HepG2 (cell line): ENCODE measurements around the gene UQCR11. TPM values are rescaled to one million over a fixed set of nuclear protein-coding genes. Genes with fewer than 3 reads are reported as not detected.
A peak's percentile ranks its signal among the peaks of the same experiment; 100 is the strongest.

Experiments used
- KDM2A ChIP-seq: sonication (generic); formaldehyde crosslinking; IDR thresholded peaks from 2 replicates; pipeline ENCODE4 v1.4.0; 2020; ENCODE audit warnings: low read depth, missing genetic modification reagents, borderline replicate concordance
- KLF16 ChIP-seq, 2 experiments: sonication (generic) in 1 of 2; formaldehyde crosslinking in 1 of 2; IDR thresholded peaks; 2 replicates each; pipeline versions ENCODE4 v1.6.1 to v1.8.0; 2016 to 2023; ENCODE audit warnings: missing genetic modification reagents in 2 of 2, missing compliant biosample characterization in 1 of 2
- KMT2B ChIP-seq: IDR thresholded peaks from 2 replicates; pipeline ENCODE4 v1.6.1; 2016; ENCODE audit warnings: missing genetic modification reagents, missing compliant biosample characterization
- NFE2L1 ChIP-seq: sonication (generic); formaldehyde crosslinking; IDR thresholded peaks from 2 replicates; pipeline ENCODE4 v1.4.0; 2020; ENCODE audit warnings: missing genetic modification reagents, mild to moderate bottlenecking, borderline replicate concordance
- NFYB ChIP-seq: sonication (generic); formaldehyde crosslinking; IDR thresholded peaks from 2 replicates; pipeline ENCODE4 v1.4.0; 2020; ENCODE audit warnings: missing genetic modification reagents
- NPAS2 ChIP-seq: sonication (generic); formaldehyde crosslinking; IDR thresholded peaks from 2 replicates; pipeline ENCODE4 v1.8.0; 2022; ENCODE audit warnings: mild to moderate bottlenecking, missing genetic modification reagents, borderline replicate concordance
- PITX1 ChIP-seq: sonication (generic); formaldehyde crosslinking; IDR thresholded peaks from 2 replicates; pipeline ENCODE4 v1.5.1; 2020; ENCODE audit warnings: mild to moderate bottlenecking, missing genetic modification reagents
- RFXAP ChIP-seq: sonication (generic); formaldehyde crosslinking; IDR thresholded peaks from 2 replicates; pipeline ENCODE4 v1.4.0; 2020; ENCODE audit warnings: missing genetic modification reagents, borderline replicate concordance
- TOE1 ChIP-seq: sonication (generic); formaldehyde crosslinking; IDR thresholded peaks from 2 replicates; pipeline ENCODE4 v1.4.0; 2020; ENCODE audit warnings: mild to moderate bottlenecking, missing genetic modification reagents
- ZC3H13 ChIP-seq: sonication (generic); formaldehyde crosslinking; IDR thresholded peaks from 2 replicates; pipeline ENCODE4 v1.8.1; 2023; ENCODE audit warnings: mild to moderate bottlenecking, missing genetic modification reagents, moderate library complexity
- ZNF577 ChIP-seq: sonication (generic); formaldehyde crosslinking; IDR thresholded peaks from 2 replicates; pipeline ENCODE4 v1.4.0; 2020; ENCODE audit warnings: mild to moderate bottlenecking, low read depth, missing genetic modification reagents, borderline replicate concordance
- ZNF75D ChIP-seq: sonication (generic); formaldehyde crosslinking; IDR thresholded peaks from 2 replicates; pipeline ENCODE4 v1.8.1; 2023; ENCODE audit warnings: missing genetic modification reagents, mild to moderate bottlenecking, borderline replicate concordance
- polyA plus RNA-seq, 8 experiments: library from polyadenylated mRNA; depleted of rRNA in 3 of 8; stranded (reverse) in 7 of 8; unstranded in 1 of 8; fragments of >200 nt; fragmentation: Illumina TruSeq in 4 of 8; extraction: Trizol in 4 of 8; gene quantifications; 2 replicates each; pipeline versions ENCODE4 v1.2.1 to v1.2.3, GENCODE V29; 2011 to 2016; ENCODE audit warnings: low read depth in 4 of 8, missing spikeins in 1 of 8, mixed read lengths in 1 of 8; ENCODE audit not compliant: insufficient read depth in 1 of 8
- total RNA-seq, 5 experiments: library from RNA; depleted of rRNA; stranded (reverse); fragments of >200 nt; fragmentation: Illumina TruSeq; extraction: Trizol; gene quantifications; 2 replicates each; pipeline ENCODE4 v1.2.3, GENCODE V29; 2016; ENCODE audit warnings: low read depth in 1 of 5
- TF ChIP-seq, protein P1 (sequence below): sonication (generic); formaldehyde crosslinking; IDR thresholded peaks from 2 replicates; pipeline ENCODE4 v1.8.0; 2022; ENCODE audit warnings: low read depth, missing genetic modification reagents
- TF ChIP-seq, protein P2 (sequence below): sonication (generic); formaldehyde crosslinking; IDR thresholded peaks from 2 replicates; pipeline ENCODE4 v1.9.0; 2021; ENCODE audit warnings: mild to moderate bottlenecking, missing genetic modification reagents
- TF ChIP-seq, protein P3 (sequence below): sonication (generic); formaldehyde crosslinking; conservative IDR thresholded peaks from 2 replicates; pipeline ENCODE4 v1.4.0; 2020; ENCODE audit warnings: missing genetic modification reagents
- TF ChIP-seq, protein P4 (sequence below): sonication (generic); formaldehyde crosslinking; IDR thresholded peaks from 2 replicates; pipeline ENCODE4 v1.4.0; 2020; ENCODE audit warnings: missing genetic modification reagents
- TF ChIP-seq, protein P5 (sequence below): sonication (generic); formaldehyde crosslinking; IDR thresholded peaks from 2 replicates; pipeline ENCODE4 v1.4.0; 2020; ENCODE audit warnings: missing genetic modification reagents

The UQCR11 gene
- total and polyA plus RNA-seq, 2 of the 13 experiments (the other 11 are each of a cell fraction or from before 2014, with no cell fraction given) = 125 to 214 TPM

DNA sequence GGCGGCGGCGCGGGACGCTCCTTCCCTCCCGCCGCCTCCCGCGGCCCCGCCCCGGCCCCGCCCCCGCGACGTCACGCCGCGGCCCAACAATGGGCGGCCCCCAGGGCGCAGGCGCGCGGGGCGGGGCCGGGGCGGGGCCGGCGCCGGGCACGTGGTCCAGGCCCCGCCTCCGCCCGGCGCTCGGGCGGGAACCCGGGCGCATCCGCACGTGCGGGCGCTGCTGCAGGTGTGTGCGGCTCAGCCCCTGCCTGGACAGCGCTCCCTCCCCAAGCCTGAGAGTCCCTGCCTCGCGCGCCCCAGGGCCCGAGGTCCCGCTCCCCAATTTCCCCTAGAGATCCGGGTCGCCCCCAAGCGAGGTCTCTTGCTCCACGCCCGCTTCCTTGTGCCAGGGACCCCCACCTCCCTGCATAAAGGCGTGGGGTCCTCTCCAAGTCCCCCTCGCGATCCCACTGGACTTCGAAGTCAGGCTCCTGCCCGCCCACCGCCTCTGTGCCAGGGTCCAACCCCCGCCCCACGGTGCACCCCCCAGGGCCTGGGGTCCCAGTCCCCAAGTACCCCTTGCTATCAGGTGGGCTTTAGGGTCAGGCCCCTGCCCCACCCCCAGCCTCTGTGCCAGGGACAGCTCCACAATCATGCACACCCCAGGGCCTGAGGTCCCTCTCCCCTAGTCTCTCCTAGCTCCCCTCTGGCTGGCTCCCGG lies 36.8 kb downstream of the UQCR11 start, which contains the start of gene MEX3D (continued):
- TF ChIP-seq TOE1 = no peak
- TF ChIP-seq NFYB (CRISPR knock-in tag) = no peak
- TF ChIP-seq, protein P1, sequence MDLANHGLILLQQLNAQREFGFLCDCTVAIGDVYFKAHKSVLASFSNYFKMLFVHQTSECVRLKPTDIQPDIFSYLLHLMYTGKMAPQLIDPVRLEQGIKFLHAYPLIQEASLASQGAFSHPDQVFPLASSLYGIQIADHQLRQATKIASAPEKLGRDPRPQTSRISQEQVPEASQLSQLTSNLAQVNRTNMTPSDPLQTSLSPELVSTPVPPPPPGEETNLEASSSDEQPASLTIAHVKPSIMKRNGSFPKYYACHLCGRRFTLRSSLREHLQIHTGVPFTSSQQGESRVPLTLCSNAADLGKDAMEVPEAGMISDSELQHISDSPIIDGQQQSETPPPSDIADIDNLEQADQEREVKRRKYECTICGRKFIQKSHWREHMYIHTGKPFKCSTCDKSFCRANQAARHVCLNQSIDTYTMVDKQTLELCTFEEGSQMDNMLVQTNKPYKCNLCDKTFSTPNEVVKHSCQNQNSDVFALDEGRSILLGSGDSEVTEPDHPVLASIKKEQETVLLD (CRISPR knock-in tag) = peak; percentile 60; the same call in 1 of the 2 replicates
- TF ChIP-seq NFE2L1 (CRISPR knock-in tag) = no peak
- no peak for TF ChIP-seq PITX1
- no peak for TF ChIP-seq KDM2A (CRISPR knock-in tag)
- TF ChIP-seq KLF16 (CRISPR knock-in tag; IDR thresholded peaks at IDR 0.05) = 0 out of 4 replicates have a peak, but pooled peaks of 1 of the 2 experiments have one; percentile 45
- TF ChIP-seq KMT2B (CRISPR knock-in tag) = no peak
- TF ChIP-seq ZC3H13 (CRISPR knock-in tag) = peak; percentile 67; the same call in 1 of the 2 replicates
- peak; percentile 50; the same call in 1 of the 2 replicates for TF ChIP-seq RFXAP (CRISPR knock-in tag)
- TF ChIP-seq, protein P2, sequence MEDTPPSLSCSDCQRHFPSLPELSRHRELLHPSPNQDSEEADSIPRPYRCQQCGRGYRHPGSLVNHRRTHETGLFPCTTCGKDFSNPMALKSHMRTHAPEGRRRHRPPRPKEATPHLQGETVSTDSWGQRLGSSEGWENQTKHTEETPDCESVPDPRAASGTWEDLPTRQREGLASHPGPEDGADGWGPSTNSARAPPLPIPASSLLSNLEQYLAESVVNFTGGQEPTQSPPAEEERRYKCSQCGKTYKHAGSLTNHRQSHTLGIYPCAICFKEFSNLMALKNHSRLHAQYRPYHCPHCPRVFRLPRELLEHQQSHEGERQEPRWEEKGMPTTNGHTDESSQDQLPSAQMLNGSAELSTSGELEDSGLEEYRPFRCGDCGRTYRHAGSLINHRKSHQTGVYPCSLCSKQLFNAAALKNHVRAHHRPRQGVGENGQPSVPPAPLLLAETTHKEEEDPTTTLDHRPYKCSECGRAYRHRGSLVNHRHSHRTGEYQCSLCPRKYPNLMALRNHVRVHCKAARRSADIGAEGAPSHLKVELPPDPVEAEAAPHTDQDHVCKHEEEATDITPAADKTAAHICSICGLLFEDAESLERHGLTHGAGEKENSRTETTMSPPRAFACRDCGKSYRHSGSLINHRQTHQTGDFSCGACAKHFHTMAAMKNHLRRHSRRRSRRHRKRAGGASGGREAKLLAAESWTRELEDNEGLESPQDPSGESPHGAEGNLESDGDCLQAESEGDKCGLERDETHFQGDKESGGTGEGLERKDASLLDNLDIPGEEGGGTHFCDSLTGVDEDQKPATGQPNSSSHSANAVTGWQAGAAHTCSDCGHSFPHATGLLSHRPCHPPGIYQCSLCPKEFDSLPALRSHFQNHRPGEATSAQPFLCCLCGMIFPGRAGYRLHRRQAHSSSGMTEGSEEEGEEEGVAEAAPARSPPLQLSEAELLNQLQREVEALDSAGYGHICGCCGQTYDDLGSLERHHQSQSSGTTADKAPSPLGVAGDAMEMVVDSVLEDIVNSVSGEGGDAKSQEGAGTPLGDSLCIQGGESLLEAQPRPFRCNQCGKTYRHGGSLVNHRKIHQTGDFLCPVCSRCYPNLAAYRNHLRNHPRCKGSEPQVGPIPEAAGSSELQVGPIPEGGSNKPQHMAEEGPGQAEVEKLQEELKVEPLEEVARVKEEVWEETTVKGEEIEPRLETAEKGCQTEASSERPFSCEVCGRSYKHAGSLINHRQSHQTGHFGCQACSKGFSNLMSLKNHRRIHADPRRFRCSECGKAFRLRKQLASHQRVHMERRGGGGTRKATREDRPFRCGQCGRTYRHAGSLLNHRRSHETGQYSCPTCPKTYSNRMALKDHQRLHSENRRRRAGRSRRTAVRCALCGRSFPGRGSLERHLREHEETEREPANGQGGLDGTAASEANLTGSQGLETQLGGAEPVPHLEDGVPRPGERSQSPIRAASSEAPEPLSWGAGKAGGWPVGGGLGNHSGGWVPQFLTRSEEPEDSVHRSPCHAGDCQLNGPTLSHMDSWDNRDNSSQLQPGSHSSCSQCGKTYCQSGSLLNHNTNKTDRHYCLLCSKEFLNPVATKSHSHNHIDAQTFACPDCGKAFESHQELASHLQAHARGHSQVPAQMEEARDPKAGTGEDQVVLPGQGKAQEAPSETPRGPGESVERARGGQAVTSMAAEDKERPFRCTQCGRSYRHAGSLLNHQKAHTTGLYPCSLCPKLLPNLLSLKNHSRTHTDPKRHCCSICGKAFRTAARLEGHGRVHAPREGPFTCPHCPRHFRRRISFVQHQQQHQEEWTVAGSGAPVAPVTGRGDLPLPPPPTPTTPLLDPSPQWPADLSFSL (CRISPR knock-in tag) = no peak
- TF ChIP-seq NPAS2 (CRISPR knock-in tag) = no peak
- TF ChIP-seq, protein P3, sequence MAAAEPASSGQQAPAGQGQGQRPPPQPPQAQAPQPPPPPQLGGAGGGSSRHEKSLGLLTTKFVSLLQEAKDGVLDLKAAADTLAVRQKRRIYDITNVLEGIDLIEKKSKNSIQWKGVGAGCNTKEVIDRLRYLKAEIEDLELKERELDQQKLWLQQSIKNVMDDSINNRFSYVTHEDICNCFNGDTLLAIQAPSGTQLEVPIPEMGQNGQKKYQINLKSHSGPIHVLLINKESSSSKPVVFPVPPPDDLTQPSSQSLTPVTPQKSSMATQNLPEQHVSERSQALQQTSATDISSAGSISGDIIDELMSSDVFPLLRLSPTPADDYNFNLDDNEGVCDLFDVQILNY = 0 out of 2 replicates have a peak, but pooled peaks have one; percentile 41
- TF ChIP-seq, protein P4, sequence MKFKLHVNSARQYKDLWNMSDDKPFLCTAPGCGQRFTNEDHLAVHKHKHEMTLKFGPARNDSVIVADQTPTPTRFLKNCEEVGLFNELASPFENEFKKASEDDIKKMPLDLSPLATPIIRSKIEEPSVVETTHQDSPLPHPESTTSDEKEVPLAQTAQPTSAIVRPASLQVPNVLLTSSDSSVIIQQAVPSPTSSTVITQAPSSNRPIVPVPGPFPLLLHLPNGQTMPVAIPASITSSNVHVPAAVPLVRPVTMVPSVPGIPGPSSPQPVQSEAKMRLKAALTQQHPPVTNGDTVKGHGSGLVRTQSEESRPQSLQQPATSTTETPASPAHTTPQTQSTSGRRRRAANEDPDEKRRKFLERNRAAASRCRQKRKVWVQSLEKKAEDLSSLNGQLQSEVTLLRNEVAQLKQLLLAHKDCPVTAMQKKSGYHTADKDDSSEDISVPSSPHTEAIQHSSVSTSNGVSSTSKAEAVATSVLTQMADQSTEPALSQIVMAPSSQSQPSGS (CRISPR knock-in tag) = no peak
- TF ChIP-seq, protein P5, sequence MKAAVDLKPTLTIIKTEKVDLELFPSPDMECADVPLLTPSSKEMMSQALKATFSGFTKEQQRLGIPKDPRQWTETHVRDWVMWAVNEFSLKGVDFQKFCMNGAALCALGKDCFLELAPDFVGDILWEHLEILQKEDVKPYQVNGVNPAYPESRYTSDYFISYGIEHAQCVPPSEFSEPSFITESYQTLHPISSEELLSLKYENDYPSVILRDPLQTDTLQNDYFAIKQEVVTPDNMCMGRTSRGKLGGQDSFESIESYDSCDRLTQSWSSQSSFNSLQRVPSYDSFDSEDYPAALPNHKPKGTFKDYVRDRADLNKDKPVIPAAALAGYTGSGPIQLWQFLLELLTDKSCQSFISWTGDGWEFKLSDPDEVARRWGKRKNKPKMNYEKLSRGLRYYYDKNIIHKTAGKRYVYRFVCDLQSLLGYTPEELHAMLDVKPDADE = 0 out of 2 replicates have a peak, but pooled peaks have one; percentile 50
- no peak for TF ChIP-seq ZNF577 (CRISPR knock-in tag)
- TF ChIP-seq ZNF75D (CRISPR knock-in tag) = peak; percentile 78; the same call in 1 of the 2 replicates
